Neuronal stem cell (in vitro differentiated cells): Measurements from ENCODE around the gene INTS7. TPM values are rescaled to one million over a fixed set of nuclear protein-coding genes. Genes with fewer than 3 reads are reported as not detected.

Experiments used
- DNase-seq: peaks from one replicate; pipeline ENCODE4 v3.0.0-alpha.2; 2013; ENCODE audit warnings: low spot score
- H2AFZ ChIP-seq: one replicate; pipeline ENCODE4 v1.6.1; 2013; ENCODE audit warnings: mild to moderate bottlenecking, low read length, inconsistent platforms
- H2AK5ac ChIP-seq: 2 replicates; pipeline ENCODE4 v1.6.1; 2013; ENCODE audit warnings: low read depth, mild to moderate bottlenecking, inconsistent platforms, low read length, moderate library complexity, mixed read lengths
- H2BK120ac ChIP-seq: 2 replicates; pipeline ENCODE4 v1.6.1; 2013; ENCODE audit warnings: low read depth, mild to moderate bottlenecking, inconsistent platforms, low read length, moderate library complexity, mixed read lengths
- H2BK12ac ChIP-seq: one replicate; pipeline ENCODE4 v1.6.1; 2013; ENCODE audit warnings: low read length, inconsistent platforms
- H2BK15ac ChIP-seq: 2 replicates; pipeline ENCODE4 v1.6.1; 2013; ENCODE audit warnings: mild to moderate bottlenecking, low read length, inconsistent platforms, mixed read lengths
- H2BK5ac ChIP-seq: one replicate; pipeline ENCODE4 v1.6.1; 2013; ENCODE audit warnings: inconsistent platforms, mild to moderate bottlenecking, low read length, moderate library complexity
- H3K14ac ChIP-seq: one replicate; pipeline ENCODE4 v1.6.1; 2013; ENCODE audit warnings: low read length, inconsistent platforms
- H3K18ac ChIP-seq: 2 replicates; pipeline ENCODE4 v1.6.1; 2013; ENCODE audit warnings: low read length, inconsistent platforms
- H3K23ac ChIP-seq: 2 replicates; pipeline ENCODE4 v1.6.1; 2013; ENCODE audit warnings: low read depth, mild to moderate bottlenecking, mixed read lengths, low read length, inconsistent platforms; ENCODE audit not compliant: poor library complexity
- H3K27ac ChIP-seq: replicated peaks from 3 replicates; pipeline ENCODE4 v1.5.1; 2013; ENCODE audit warnings: low read length, inconsistent platforms
- H3K27me3 ChIP-seq, 3 experiments: 2 replicates each; pipeline ENCODE4 v1.6.1; 2013; ENCODE audit warnings: low read length in 3 of 3, mild to moderate bottlenecking in 2 of 3, inconsistent platforms in 1 of 3, low read depth in 1 of 3, mixed read lengths in 1 of 3, moderate library complexity in 1 of 3; ENCODE audit not compliant: control insufficient read depth in 3 of 3, insufficient read depth in 3 of 3
- H3K36me3 ChIP-seq, 2 donors: replicated peaks in 1 of 2; 2 replicates each; pipeline ENCODE4 v1.6.1; 2013; ENCODE audit warnings: low read length in 2 of 2; ENCODE audit not compliant: control insufficient read depth in 2 of 2, insufficient read depth in 2 of 2
- H3K4ac ChIP-seq: 2 replicates; pipeline ENCODE4 v1.6.1; 2013; ENCODE audit warnings: inconsistent platforms, mild to moderate bottlenecking, low read length, moderate library complexity
- H3K4me1 ChIP-seq, 2 donors: 1 replicate in 1 of 2; 2 replicates in 1 of 2; pipeline ENCODE4 v1.6.1; 2013; ENCODE audit warnings: low read length in 2 of 2, low read depth in 1 of 2; ENCODE audit not compliant: control insufficient read depth in 2 of 2, insufficient read depth in 1 of 2
- H3K4me2 ChIP-seq: one replicate; pipeline ENCODE4 v1.6.1; 2013; ENCODE audit warnings: mild to moderate bottlenecking, low read length, inconsistent platforms; ENCODE audit not compliant: insufficient read depth, poor library complexity, severe bottlenecking
- H3K4me3 ChIP-seq, 2 donors: 2 replicates each; pipeline ENCODE4 v1.5.1; 2013; ENCODE audit warnings: low read length in 2 of 2, mild to moderate bottlenecking in 2 of 2, inconsistent platforms in 1 of 2, moderate library complexity in 1 of 2
- H3K79me1 ChIP-seq: one replicate; pipeline ENCODE4 v1.6.1; 2013; ENCODE audit warnings: low read depth, mild to moderate bottlenecking, inconsistent platforms, low read length, moderate library complexity
- H3K9ac ChIP-seq: one replicate; pipeline ENCODE4 v1.6.1; 2013; ENCODE audit warnings: mild to moderate bottlenecking, low read depth, low read length, inconsistent platforms; ENCODE audit not compliant: poor library complexity
- H3K9me3 ChIP-seq, 2 donors: replicated peaks in 1 of 2; 2 replicates each; pipeline versions ENCODE3 to v1.6.1; 2013; ENCODE audit warnings: low read length in 2 of 2, mild to moderate bottlenecking in 2 of 2, inconsistent platforms in 1 of 2, low read depth in 1 of 2, mixed read lengths in 1 of 2, moderate library complexity in 1 of 2; ENCODE audit not compliant: control insufficient read depth in 2 of 2, insufficient read depth in 1 of 2
- H4K8ac ChIP-seq: one replicate; pipeline ENCODE4 v1.6.1; 2013; ENCODE audit warnings: low read depth, mild to moderate bottlenecking, inconsistent platforms, low read length, moderate library complexity
- H4K91ac ChIP-seq: one replicate; pipeline ENCODE4 v1.6.1; 2013; ENCODE audit warnings: low read length, low read depth, mild to moderate bottlenecking, inconsistent platforms; ENCODE audit not compliant: poor library complexity
- WGBS, 2 donors: extraction: QIAGEN DNeasy Blood & Tissue Kit; methylation state at CpG; one replicate each; pipeline ENCODE4 v1.1.7; 2013; ENCODE audit warnings: missing lambda C conversion rate in 2 of 2, mixed read lengths in 1 of 2; ENCODE audit not compliant: insufficient read length in 2 of 2, insufficient replicate concordance in 1 of 2; ENCODE audit errors: extremely low coverage in 2 of 2; 5-methylcytosine and 5-hydroxymethylcytosine counted together
- small RNA-seq: library from polyadenylated mRNA; stranded (forward); fragments of <200 nt; extraction: miRNeasy Mini kit (QIAGEN cat#:217004); gene quantifications from one replicate; pipeline ENCODE3, GENCODE V24; 2013; ENCODE audit not compliant: insufficient read depth

INTS7 gene

DNA sequence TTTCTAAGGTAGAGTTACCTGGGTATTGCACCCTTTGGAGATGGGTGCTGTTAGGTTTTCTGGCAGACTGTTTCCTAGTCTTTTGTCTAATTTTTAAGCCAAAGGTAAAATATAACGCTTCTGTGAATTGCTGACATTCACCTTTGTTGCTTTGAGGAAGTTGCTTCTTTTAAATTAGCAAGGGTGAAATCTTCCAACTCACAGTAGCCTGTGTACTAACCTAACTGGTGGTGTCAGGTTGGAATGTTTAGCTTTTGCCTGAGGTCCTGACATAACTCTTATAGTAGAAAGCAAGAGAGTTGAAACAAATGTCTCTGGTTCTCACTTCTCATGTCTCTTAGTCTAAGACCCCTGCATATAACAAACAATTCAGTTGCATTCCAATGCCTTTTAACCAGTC is 143.6 kb downstream of the INTS7 start:
- peaks cover 0 to 2% of the 10 kb centered on the region in 2 donors for H3K9me3 ChIP-seq
- no peak overlapping the region for H3K14ac ChIP-seq
- H3K4me3 ChIP-seq, result no peak overlapping the region
- H3K4ac ChIP-seq, result no peak overlapping the region
- no peak overlapping the region for H4K91ac ChIP-seq
- no peak for DNase-seq
- H3K27ac ChIP-seq, result no peak overlapping the region
- no peak overlapping the region for H2BK12ac ChIP-seq
- peaks cover 0 to 17% (median 0%) of the 10 kb centered on the region in 3 experiments for H3K27me3 ChIP-seq
- WGBS, 2 donors, result no CpG with 5 or more reads among the region's 1 CpG
- no peak overlapping the region for H2BK15ac ChIP-seq
- H3K36me3 ChIP-seq, result no peaks in the 10 kb centered on the region
- no peak overlapping the region for H3K9ac ChIP-seq
- H2AFZ ChIP-seq, result no peak overlapping the region
- H3K23ac ChIP-seq, result no peak overlapping the region
- no peaks in the 10 kb centered on the region for H3K79me1 ChIP-seq
- no peak overlapping the region for H2AK5ac ChIP-seq
- H3K4me2 ChIP-seq, result no peak overlapping the region
- H3K18ac ChIP-seq, result no peak overlapping the region
- no peak overlapping the region for H2BK120ac ChIP-seq
- H2BK5ac ChIP-seq, result no peak overlapping the region
- peaks cover 0 to 7% of the 10 kb centered on the region in 2 donors for H3K4me1 ChIP-seq
- no peak overlapping the region for H4K8ac ChIP-seq

Small RNA genes within 50 kb of the gene (small RNA-seq; reads per million reads assigned to genes)
- gene MIR3122, result not detected
- gene RF00568, result not detected
